GM19035 (cell line): Measurements from ENCODE around the gene NME3.

Experiments
- ATAC-seq: cut with Tn5 transposase; IDR thresholded peaks from one replicate; pipeline ENCODE4 v1.9.1; 2021; ENCODE audit not compliant: unreplicated experiment

Gene NME3

DNA sequence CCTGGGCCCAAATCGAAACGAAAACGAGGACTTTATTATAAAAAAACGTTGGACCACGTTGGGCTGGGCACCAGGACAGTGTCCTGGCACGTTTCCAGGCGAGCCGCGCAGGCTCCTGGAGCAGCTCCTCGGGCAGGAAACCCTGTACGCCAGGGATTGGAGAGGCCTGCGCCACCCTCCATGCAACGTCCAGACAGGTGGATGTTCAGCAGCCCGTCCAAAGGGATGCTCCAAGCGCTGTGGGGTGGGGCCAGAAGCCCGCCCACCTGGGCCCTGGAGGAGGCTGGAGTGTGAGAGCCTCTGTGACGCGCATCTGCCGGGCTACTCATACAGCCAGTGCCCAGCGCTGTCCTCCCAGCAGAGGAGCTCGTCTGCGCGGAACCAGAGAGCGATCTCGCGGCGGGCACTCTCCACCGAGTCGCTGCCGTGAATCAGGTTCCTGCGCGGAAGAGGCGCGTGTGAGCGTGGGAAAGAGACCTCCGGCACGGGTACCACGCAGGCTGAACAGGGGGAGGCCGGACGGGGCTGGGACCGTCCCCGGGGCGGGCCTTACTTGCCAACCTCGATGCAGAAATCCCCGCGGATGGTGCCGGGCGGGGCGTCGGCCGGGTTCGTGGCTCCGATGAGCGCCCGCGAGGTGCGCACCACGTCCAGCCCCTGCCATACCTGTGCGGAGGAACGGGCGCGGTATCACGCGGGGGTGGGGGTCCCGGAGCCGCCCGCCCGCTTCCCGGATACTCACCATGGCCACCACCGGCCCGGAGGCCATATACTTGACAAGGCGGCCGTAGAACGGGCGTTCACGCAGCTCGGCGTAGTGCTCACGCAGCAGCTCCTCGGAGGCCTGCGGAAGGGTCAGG is 785 bp downstream of the NME3 start:
- no peak for ATAC-seq

GRCh38 chr16:1769402-1770300 is 1.7 kb downstream of the NME3 start:
- ATAC-seq, result no peak

GRCh38 chr16:1768767-1769401 is 2.5 kb downstream of the NME3 start:
- no peak for ATAC-seq

DNA sequence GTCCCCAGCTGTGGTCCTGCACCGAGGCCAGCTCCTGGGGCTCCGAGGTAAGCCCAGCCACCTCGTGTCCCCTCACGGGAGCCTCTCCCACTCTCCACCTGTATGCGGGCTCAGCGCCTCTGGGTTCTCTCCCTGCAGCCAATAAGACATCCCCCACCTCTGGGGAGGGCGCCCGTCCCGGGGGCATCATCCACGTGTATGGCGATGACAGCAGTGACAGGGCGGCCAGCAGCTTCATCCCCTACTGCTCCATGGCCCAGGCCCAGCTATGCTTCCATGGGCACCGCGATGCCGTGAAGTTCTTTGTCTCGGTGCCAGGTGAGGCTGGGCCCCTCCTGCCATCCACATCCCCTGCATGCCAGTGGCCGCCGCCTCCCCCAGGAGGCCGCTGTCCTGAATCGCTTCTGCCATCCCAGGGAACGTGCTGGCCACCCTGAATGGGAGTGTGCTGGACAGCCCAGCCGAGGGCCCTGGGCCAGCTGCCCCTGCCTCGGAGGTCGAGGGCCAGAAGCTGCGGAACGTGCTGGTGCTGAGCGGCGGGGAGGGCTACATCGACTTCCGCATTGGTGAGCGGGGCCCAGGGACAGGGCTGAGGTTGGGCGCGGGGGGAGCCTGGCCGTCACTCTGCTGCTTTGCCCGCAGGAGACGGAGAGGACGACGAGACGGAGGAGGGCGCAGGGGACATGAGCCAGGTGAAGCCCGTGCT is 3.1 kb downstream of the NME3 start:
- ATAC-seq, result no peak

GRCh38 chr16:1767116-1767994 is 4.0 kb downstream of the NME3 start:
- no peak for ATAC-seq

DNA sequence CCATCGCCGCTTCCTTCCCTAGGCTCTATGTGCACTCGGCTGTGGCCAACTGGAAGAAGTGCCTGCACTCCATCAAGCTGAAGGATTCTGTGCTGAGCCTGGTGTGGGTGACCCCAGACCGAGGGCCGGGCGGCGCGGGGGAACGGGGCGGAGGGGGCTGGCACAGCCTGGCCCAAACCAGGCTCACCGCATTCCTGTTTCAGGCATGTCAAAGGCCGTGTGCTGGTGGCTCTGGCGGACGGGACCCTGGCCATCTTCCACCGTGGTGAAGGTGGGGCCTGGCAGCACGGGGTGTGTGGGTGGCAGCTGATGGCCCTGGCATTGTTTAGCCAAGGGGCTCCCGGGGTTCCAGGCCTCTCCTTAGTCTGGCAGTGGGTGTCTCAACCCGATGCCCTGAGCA is 4.6 kb downstream of the NME3 start:
- ATAC-seq, result no peak

- ATAC-seq, result no peak
Measured at GRCh38 chr16:1766231-1766630, 5.1 kb downstream of the NME3 start.

DNA sequence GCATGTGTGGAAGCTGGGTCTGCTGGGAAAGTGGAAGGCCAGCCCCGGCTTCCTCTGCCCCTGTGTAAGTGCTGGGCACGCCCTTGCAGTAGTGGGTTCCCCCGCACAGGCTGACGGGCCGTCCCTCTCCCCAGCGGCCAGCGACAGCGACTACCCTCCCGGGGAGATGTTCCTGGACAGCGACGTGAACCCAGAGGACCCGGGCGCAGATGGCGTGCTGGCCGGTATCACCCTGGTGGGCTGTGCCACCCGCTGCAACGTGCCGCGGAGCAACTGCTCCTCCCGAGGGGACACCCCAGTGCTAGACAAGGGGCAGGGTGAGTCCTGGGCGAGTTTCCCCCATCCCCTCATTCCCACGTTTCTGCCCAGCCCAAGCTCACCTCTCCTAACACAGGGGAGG is 5.5 kb downstream of the NME3 start:
- no peak for ATAC-seq

DNA sequence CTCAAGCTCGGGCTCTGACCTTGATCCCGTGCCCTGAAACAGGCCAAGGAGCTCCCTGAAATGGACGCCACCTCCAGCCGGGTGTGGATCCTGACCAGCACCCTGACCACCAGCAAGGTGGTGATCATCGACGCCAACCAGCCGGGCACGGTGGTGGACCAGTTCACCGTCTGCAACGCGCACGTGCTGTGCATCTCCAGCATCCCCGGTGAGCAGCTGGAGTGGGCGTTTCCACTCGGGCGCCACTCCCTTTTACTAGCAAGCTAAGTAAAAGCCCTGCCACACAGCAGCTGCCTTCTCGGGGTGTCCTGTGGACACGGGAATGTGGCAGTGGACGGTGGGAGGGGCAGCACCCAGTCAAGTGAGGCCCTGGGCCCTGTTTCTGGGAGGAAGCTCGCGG is 6.4 kb downstream of the NME3 start:
- no peak for ATAC-seq

- no peak for ATAC-seq
Measured at GRCh38 chr16:1763521-1764511, 7.5 kb downstream of the NME3 start.

DNA sequence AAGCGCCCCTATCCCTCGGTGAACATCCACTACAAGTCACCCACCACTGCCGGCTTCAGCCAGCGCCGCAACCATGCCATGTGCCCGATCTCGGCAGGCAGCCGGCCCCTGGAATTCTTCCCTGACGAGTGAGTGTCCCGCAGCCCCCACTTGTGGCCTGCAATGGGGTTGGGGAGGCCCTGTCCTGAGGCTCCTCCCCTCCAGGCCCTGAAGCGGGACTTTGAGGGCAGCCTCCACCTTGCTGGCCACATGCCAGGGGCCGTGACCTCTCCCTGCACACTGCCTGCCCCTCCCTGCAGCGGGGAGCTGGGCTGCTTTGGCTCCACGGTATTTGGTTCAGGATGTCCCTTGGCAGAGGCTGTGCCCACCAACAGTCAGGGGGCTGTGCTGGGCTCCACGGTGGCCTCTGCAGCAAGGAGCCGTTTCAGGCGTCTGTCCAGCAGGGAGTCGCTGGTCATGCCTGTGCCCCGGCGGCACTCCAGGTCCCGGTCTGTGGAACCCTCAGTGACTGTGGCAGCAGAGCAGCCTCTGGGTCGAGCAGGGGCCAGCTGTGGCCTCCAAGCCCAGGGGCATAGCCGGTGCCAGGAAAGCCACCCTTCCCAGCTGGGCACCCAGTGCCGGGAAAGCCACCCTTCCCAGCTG is 8.3 kb downstream of the NME3 start:
- ATAC-seq, result no peak

DNA sequence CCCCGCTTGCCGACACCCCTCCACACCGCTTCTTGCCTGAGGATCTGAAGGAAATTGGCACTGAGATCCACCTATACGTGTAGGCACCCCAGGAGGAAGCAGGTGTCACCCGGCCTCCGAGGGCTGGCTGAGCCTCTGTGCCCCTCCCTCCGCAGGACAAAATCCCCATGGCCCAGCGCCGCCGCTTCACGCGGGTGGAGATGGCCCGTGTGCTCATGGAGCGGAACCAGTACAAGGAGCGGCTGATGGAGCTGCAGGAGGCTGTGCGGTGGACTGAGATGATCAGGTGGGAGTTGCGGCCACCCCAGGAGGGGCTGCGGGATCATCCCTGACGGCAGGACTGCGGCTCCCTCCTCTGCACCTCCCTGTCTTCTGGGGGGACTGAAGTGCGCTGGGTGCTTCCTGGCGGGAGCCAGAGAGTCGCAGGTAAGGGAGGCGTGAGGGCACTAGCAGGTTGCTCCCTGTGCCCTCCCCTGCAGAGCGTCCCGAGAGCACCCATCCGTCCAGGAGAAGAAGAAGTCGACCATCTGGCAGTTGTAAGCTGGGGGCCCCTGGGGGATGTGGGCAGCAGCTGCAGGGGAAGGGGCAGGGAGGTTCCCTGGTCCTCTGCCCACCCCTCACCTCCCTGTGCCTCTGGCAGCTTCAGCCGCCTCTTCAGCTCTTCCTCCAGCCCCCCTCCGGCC is 9.0 kb downstream of the NME3 start:
- no peak for ATAC-seq

- no peak for ATAC-seq
Measured at GRCh38 chr16:1761751-1762150, 9.6 kb downstream of the NME3 start.

- ATAC-seq, result no peak
Measured at GRCh38 chr16:1760911-1761310, 10.4 kb downstream of the NME3 start.

- ATAC-seq, result no peak
Measured at GRCh38 chr16:1759511-1759910, 11.8 kb downstream of the NME3 start.

- no peak for ATAC-seq
Measured at GRCh38 chr16:1758923-1759322, 12.4 kb downstream of the NME3 start.

DNA sequence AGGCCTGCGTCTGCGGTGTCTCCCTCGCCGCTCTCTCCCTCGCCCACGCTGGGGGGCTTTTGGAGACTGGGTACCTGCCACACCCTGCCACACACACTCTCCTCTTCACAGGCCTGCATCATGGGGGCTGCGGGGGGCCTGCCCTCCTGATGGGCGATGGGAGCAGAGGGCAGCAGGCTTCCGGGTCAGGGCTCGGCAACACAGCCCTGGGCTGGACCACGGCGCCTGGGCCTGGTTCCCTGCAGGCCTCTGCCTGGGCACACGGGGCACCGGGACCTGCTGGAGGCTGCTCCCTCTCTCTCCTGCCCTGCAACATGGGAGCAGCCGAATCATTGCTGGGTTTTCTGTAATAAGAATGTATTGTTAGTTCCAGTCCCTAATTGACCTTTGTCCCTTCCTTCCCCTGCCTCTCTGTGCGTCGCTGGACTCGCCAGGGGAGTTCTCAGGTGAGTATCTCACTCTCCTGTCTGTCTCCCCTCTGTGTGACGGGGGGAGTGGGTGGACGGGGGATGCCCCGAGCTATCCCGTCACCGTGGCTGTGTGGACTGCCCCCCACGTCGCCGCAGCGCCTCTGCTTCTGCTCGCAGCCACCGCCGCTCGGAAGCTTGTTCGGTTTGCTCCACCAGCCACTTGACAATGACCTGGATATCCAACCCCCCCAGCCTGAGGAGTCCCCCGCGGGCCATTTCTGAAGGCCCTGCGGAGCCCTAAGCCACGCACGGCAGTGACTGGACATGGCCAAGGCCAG is 13.5 kb downstream of the NME3 start:
- no peak for ATAC-seq
